ENCODE measurements around the gene ERC2.

The ERC2 gene

DNA sequence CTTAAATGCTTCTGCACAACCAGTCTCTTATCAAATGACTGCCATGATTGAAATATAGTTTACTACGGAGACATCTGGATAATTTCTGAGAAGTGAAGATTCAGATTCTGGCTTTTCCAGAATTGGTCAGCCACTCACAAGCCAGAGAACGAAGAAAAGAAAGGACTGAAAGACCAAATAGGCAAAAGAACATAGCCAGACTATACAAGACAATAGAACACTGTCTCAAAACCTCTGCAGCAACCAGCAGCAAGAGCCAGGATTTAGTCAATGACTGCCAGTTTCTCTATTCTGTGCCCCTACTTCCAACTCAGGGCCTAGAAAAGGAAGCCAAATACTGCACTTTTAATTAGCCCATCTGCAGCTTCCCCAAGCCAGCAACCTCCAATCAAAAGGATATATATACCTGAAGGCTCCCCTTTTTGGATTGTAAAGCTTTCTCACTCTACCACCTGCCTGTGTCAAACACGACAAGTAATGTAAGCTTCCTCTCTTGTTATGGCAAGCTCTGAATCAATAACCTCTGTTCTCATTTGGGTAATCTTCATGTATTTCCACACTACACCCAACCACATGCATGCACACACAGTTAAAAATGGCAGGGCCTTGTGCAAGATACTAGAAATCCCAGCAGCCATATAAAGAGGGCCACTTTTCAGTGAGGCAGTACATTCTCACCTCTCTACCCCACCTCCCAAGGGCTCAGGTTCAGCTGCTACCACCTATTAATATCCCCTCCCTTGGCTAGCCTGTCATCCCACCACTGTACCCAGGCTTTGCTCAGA is 97.1 kb downstream of the ERC2 start:
- Histone ChIP-seq H3K4me3 (ENCODE audit: low read depth, low read length) (no peak overlapping the region), H3K36me3 (no peaks in the 10 kb centered on the region), H3K27me3 (no peaks in the 10 kb centered on the region), H3K4me1 (no peaks in the 10 kb centered on the region), H3K9me3 (no peaks in the 10 kb centered on the region)
- no peak for DNase-seq
- TF ChIP-seq CTCF (IDR thresholded peaks at IDR 0.05; ENCODE audit: low read depth, low read length): no peak

- H3K27me3 ChIP-seq: no peaks in the 10 kb centered on the region
- H3K9me3 ChIP-seq: no peaks in the 10 kb centered on the region
- no peak overlapping the region for H3K4me3 ChIP-seq (ENCODE audit: low read depth, low read length)
- no peak for DNase-seq
- no peak for TF ChIP-seq CTCF (IDR thresholded peaks at IDR 0.05; ENCODE audit: low read depth, low read length)
- H3K4me1 ChIP-seq: no peaks in the 10 kb centered on the region
- no peaks in the 10 kb centered on the region for H3K36me3 ChIP-seq
Measured at GRCh38 chr3:56369914-56370313, 98.4 kb downstream of the ERC2 start.

- Histone ChIP-seq H3K4me1 (no peaks in the 10 kb centered on the region), H3K4me3 (ENCODE audit: low read depth, low read length) (no peak overlapping the region), H3K27me3 (no peaks in the 10 kb centered on the region), H3K36me3 (no peaks in the 10 kb centered on the region), H3K9me3 (no peaks in the 10 kb centered on the region)
- TF ChIP-seq CTCF (IDR thresholded peaks at IDR 0.05; ENCODE audit: low read depth, low read length): no peak
- no peak for DNase-seq
Measured at GRCh38 chr3:56368846-56369245, 99.4 kb downstream of the ERC2 start.

DNA sequence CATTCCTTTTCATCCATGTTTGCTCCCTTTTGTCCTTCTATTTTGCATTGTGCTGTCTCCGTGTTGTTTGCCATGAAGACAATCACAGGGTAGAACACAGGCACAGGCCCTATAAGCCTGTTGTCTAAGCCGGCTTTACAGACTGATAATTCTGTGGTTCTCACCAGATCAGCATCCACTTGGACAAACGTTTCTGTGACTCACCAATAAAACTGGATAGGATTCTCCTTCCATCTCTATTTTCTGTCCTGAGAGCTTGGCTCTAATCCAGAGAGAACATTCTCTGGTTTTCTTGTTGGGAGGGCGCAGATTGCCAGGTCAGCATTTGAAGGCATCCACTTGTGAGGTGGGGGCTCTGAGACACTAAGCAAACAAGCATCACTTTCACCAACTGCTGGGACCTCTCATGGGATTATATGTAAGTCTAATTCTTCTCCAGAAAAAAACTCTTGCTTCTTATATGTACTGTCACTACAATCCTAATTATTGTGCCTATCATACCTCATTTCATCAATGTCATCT is 101.6 kb downstream of the ERC2 start:
- no peaks in the 10 kb centered on the region for H3K9me3 ChIP-seq
- no peak for DNase-seq
- no peaks in the 10 kb centered on the region for H3K27me3 ChIP-seq

GRCh38 chr3:56365905-56366640 is 102.2 kb downstream of the ERC2 start:
- no peak for DNase-seq

More for the DNA sequence above, 101.6 kb downstream of the ERC2 start:
- H3K4me1 ChIP-seq: no peaks in the 10 kb centered on the region
- H3K36me3 ChIP-seq: no peaks in the 10 kb centered on the region
- no peak for TF ChIP-seq CTCF (IDR thresholded peaks at IDR 0.05; ENCODE audit: low read depth, low read length)
- H3K4me3 ChIP-seq (ENCODE audit: low read depth, low read length): no peak overlapping the region

More at GRCh38 chr3:56365905-56366640, 102.2 kb downstream of the ERC2 start:
- TF ChIP-seq CTCF (IDR thresholded peaks at IDR 0.05; ENCODE audit: low read depth, low read length): no peak
- no peaks in the 10 kb centered on the region for H3K27me3 ChIP-seq
- no peak overlapping the region for H3K4me3 ChIP-seq (ENCODE audit: low read depth, low read length)
- no peaks in the 10 kb centered on the region for H3K36me3 ChIP-seq
- H3K9me3 ChIP-seq: no peaks in the 10 kb centered on the region
- no peaks in the 10 kb centered on the region for H3K4me1 ChIP-seq
